ENCODE results near the gene TGFB2. TPM values are rescaled to one million over a fixed set of nuclear protein-coding genes. Genes with fewer than 3 reads are reported as not detected.

The TGFB2 gene
- polyA plus RNA-seq, 2 of the 4 experiments (the other 2 are of a cell fraction) = 29.7 to 65.8 TPM

- ATAC-seq (no peak), DNase-seq (ENCODE audit: low read depth in 1 of 2, low spot score in 1 of 2) (no peak), FAIRE-seq (no peak)
- no peak overlapping the region for H3K4me2 ChIP-seq
- TF ChIP-seq TP53 (CRISPR knock-in tag; IDR thresholded peaks at IDR 0.05) (no peak), EP300 (IDR thresholded peaks at IDR 0.05) (no peak)
- ChIA-PET POLR2A (interaction anchor here (0.7 kb wide), 1 partner anchor 85 kb away, joined by 3 read pairs; the partner anchor contains the start of gene TGFB2), CTCF (interaction anchor here (0.9 to 1.9 kb wide), 2 partner anchors 28 to 1230 kb away, joined by 3 to 4 read pairs; no protein-coding TSS in a partner anchor)
- H3K9me3 ChIP-seq = no peaks in the 10 kb centered on the region
- peaks cover 25% of the 10 kb centered on the region for H3K4me1 ChIP-seq
- H3K4me3 ChIP-seq = no peak overlapping the region
- 92% methylated on average over 1 of the region's 1 CpG for WGBS (ENCODE audit: missing lambda C conversion rate)
- H3K27ac ChIP-seq = peak overlapping the region in 1 of 2 experiments; percentile 57; a peak in 3 of 6 replicates
These were observed 85.2 kb downstream of the TGFB2 start for GRCh38 chr1:218430346-218430745.

GRCh38 chr1:218430822-218431221 lies 85.7 kb downstream of the TGFB2 start:
- H3K9me3 ChIP-seq = no peaks in the 10 kb centered on the region
- peaks cover 20% of the 10 kb centered on the region for H3K4me1 ChIP-seq
- no peak overlapping the region for H3K4me2 ChIP-seq
- peak overlapping the region in 1 of 2 experiments; percentile 57; a peak in 2 of 6 replicates for H3K27ac ChIP-seq
- ATAC-seq (no peak), FAIRE-seq (no peak), DNase-seq (ENCODE audit: low read depth in 1 of 2, low spot score in 1 of 2) (no peak)
- 93% methylated on average over 2 of the region's 2 CpGs for WGBS (ENCODE audit: missing lambda C conversion rate)
- CTCF ChIA-PET = interaction anchor here (0.9 to 1.9 kb wide), 2 partner anchors 28 to 1230 kb away, joined by 3 to 4 read pairs; no protein-coding TSS in a partner anchor
- TF ChIP-seq CBX8 (IDR thresholded peaks at IDR 0.05) = no peak
- TF ChIP-seq ZNF302 (CRISPR knock-in tag; IDR thresholded peaks at IDR 0.05) = no peak
- no peak for TF ChIP-seq JUNB (IDR thresholded peaks at IDR 0.05)
- TF ChIP-seq FOSB (CRISPR knock-in tag; IDR thresholded peaks at IDR 0.05) = no peak
- TF ChIP-seq KDM1A (IDR thresholded peaks at IDR 0.05; ENCODE audit: low read depth) = no peak
- no peak for TF ChIP-seq POLR2A (IDR thresholded peaks at IDR 0.05; ENCODE audit: low read length)
- TF ChIP-seq EHMT2 (IDR thresholded peaks at IDR 0.05; ENCODE audit: low read depth) = no peak
- no peak for TF ChIP-seq TFCP2L1 (CRISPR knock-in tag; IDR thresholded peaks at IDR 0.05)
- POLR2A ChIA-PET = no interaction called here
- H3K4me3 ChIP-seq = no peak overlapping the region

GRCh38 chr1:218431476-218431875 lies 86.3 kb downstream of the TGFB2 start:
- WGBS (ENCODE audit: missing lambda C conversion rate) = 91% methylated on average over 1 of the region's 1 CpG
- POLR2A ChIA-PET = interaction anchor here (1.2 kb wide), 1 partner anchor 86 kb away, joined by 3 read pairs; the partner anchor contains the start of gene TGFB2
- CTCF ChIA-PET = no interaction called here
- no peaks in the 10 kb centered on the region for H3K9me3 ChIP-seq
- H3K4me3 ChIP-seq = no peak overlapping the region
- ATAC-seq (no peak), DNase-seq (ENCODE audit: low read depth in 1 of 2, low spot score in 1 of 2) (no peak), FAIRE-seq (peak; percentile 7)
- TF ChIP-seq SREBF2 (IDR thresholded peaks at IDR 0.05) (no peak), HES2 (IDR thresholded peaks at IDR 0.05) (no peak), CHD4 (IDR thresholded peaks at IDR 0.05; ENCODE audit: borderline replicate concordance) (no peak), MAFK (IDR thresholded peaks at IDR 0.05; ENCODE audit: partially characterized antibody) (no peak), CTCF (IDR thresholded peaks at IDR 0.05) (no peak), HOXB5 (CRISPR knock-in tag; IDR thresholded peaks at IDR 0.05) (no peak), EHMT2 (IDR thresholded peaks at IDR 0.05; ENCODE audit: low read depth) (no peak), KDM1A (IDR thresholded peaks at IDR 0.05; ENCODE audit: low read depth) (no peak), JUN (IDR thresholded peaks at IDR 0.05) (no peak), RNF2 (IDR thresholded peaks at IDR 0.05; ENCODE audit: borderline replicate concordance, low read depth) (no peak), KDM5A (IDR thresholded peaks at IDR 0.05) (no peak), ELK1 (IDR thresholded peaks at IDR 0.05; ENCODE audit: low read depth, low read length) (no peak), ZFP36 (IDR thresholded peaks at IDR 0.05; ENCODE audit: borderline replicate concordance, partially characterized antibody) (no peak), USF2 (IDR thresholded peaks at IDR 0.05) (no peak), ZC3H11A (IDR thresholded peaks at IDR 0.05) (no peak)
- no peak overlapping the region for H3K4me2 ChIP-seq
- H3K4me1 ChIP-seq = peaks cover 13% of the 10 kb centered on the region
- H3K27ac ChIP-seq = no peak overlapping the region
